GM18508 (cell line): ENCODE measurements around the gene CGB7.

Source experiments
- ATAC-seq: cut with Tn5 transposase; IDR thresholded peaks from one replicate; pipeline ENCODE4 v1.9.1; 2021; ENCODE audit warnings: moderate number of reproducible peaks; ENCODE audit not compliant: insufficient read depth, unreplicated experiment

The CGB7 gene

GRCh38 chr19:49057636-49058234 is at the start of gene CGB7:
Gene CGB7, minus strand, starts transcription at chr19:49057749. Its CDS starts 2,374 bp downstream, at chr19:49055375.
- ATAC-seq: no peak

DNA sequence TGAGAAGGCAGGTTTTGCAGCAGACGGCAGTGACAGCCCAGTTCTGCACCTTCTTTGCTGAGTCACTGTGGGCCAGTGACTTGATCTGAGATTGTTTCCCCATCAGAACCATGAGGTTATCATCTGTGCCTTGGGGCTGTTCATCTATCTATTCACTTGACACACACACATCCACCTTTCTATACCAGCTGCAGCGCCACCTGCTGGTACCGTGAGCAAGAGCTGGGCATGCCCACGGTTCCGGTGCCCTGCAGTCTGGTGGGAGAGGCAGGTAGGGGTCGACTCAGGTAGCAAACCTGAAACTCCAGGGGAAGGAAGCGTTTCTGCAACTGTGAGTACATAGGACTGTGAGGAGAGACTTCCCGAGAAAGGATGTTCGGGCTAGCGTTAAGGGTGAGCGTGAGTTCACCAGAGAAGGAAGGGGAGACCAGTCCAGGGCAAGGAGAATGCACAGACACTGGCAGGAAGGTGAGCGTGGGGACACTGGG is 49.1 kb upstream of the CGB7 start:
- ATAC-seq: no peak

DNA sequence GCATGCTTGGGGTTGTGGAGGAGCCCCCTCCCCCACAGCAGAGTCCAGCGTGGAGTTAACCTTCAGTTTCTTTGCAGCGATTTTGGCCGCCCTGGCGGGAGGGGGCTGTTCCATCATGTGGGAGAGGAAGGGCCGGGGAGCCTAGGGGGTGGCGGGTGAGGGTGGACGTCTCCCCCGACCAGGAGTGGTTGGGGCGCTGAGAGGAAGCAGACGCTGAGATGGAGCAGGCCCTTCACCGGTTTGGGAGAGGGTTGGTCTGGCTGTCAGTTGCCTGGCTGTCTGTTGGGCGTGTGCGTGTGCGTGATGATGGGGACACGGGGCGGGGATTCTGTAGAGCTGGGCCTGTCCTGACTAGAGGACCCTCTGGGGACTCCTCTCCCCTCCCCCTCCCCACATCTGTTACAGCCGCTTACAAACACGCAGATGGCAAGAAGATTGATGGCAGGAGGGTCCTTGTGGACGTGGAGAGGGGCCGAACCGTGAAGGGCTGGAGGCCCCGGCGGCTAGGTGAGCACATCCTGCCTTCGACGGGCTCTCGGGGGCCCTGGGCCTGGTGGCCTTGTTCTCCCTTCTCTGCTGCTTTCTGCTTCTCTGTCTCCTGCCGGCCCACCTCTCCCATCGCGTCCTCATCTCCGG is 46.8 kb upstream of the CGB7 start:
- no peak for ATAC-seq

GRCh38 chr19:49103331-49104085 is 46.0 kb upstream of the CGB7 start:
- no peak for ATAC-seq

GRCh38 chr19:49102303-49102702 is 44.8 kb upstream of the CGB7 start:
- ATAC-seq: no peak

DNA sequence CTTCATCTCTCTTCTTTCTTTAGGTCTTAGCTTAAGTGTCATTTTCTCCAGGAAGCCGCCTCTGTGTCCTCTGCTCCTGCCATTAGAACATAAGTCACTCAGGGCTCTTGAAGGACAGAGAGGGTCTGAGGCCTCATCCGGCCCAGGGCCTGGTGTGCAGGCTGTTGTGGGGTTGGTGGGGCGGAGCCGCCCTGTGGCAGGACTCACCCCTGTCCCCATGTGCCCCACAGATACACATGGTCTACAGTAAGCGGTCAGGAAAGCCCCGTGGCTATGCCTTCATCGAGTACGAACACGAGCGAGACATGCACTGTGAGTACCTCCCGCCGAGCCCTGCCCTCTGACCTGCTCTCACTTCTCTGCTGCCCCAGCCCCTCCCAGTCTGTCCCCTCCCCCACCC is 43.6 kb upstream of the CGB7 start:
- no peak for ATAC-seq

GRCh38 chr19:49098795-49099194 is 41.2 kb upstream of the CGB7 start:
- no peak for ATAC-seq

- no peak for ATAC-seq
These were observed 40.1 kb upstream of the CGB7 start for GRCh38 chr19:49097453-49098288.

DNA sequence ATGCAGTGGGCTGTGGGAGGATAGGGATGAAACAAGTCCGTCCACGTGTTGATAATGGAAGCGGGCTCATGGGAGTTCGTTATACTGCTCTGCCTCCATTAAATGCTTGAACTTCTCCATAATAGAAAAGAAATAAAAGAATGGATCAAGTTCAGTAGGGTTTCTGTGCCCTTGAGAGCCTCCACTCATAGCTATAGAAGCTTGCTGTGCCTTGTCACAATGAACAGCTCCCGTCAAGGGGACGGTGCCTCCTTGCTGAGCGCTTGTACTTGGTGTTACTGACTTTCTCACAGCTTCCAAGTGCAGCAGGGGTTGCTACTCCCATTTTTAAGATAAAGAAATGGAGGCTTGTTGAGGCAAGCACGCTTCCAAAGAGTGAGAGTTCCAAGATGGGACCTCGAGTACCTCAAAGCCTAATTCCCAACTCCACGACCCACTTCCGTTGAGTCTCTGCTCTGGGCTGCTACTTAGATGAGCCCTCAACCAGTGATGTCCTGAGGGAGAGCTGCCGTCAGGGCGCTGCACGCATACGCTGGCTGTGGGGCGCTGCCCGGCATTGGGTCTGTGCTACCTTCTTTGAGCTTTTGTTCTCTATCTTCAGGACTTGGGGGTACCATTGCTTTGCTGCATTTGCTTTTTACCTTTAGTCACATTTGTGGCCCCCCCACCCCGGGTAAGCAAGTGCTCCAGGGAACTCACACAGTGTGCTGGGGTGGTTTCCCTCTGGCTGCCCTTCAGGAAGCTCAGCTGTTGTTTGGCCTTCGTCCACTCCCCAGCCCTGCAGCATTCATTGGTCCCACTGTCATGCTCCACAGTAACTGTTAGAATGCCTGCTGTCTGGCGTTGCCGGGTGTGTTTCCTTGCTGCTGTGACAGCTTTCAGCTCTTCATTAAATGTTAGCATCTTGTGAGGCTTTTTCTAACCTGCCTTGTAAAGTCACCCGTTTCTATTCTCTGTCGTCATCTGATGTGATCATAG is 37.2 kb upstream of the CGB7 start:
- no peak for ATAC-seq

DNA sequence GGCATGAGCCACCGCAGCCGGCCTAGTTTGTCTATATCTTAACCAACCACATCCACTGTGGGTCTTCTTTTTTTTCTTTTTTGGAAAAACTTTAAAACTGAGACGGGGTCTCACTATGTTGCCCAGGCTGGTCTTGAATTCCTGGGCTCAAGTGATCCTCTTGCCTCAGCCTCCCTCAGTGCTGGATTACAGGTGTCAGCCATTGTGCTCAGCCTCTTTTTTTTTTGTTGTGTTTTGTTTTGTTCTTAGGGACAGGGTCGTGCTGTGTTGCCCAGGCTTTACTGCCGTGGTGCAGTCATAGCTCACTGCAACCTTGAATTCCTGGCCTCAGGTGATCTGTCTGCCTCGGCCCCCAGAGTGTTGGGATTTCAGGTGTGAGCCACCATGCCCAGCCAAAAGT is 35.1 kb upstream of the CGB7 start:
- ATAC-seq: no peak

DNA sequence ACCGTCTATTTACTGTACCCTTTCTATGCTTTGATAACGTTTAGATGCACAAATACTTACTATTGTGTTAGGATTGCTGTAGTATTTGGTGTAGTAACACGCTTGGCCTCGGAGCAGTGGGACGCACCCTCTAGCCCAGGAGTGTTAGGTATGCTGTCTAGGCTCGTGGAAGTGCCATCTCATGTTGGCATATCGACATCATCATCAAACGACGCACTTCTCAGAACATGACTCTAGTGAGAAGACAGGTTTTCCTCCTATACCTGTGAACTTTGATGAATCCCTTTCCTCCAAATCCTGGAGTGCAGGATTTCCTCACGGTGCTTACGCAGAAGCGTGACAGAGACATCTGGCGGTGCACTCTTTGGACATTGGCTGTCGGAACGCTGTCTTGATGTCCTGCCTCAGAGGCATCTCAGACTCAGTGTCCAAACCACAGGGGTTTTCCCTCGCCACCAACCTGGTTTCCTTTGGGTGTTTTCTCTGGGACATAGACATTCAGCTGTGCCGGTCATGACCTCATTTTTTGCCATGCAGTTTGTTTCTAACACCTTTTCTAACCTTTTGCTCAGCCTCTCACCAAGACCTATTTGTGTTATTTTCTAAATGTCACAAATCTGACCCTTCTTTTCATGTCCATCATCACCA is 34.0 kb upstream of the CGB7 start:
- ATAC-seq: no peak

DNA sequence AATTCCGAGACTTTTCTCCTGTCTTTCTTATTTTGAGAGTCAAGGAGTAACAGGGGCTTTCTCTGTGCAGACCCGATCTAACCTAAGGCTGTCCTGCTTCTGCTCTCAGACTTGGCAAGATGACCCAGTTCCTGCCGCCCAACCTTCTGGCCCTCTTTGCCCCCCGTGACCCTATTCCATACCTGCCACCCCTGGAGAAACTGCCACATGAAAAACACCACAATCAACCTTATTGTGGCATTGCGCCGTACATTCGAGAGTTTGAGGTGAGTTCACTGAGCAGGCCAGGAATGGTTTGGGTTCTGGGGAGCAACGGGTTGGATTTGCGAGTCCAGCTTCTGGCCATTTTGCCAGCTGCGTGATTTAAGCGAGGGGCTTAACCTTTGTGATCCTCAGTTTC is 28.7 kb upstream of the CGB7 start:
- ATAC-seq: no peak

- no peak for ATAC-seq
These were observed 28.3 kb upstream of the CGB7 start for GRCh38 chr19:49085868-49086232.

DNA sequence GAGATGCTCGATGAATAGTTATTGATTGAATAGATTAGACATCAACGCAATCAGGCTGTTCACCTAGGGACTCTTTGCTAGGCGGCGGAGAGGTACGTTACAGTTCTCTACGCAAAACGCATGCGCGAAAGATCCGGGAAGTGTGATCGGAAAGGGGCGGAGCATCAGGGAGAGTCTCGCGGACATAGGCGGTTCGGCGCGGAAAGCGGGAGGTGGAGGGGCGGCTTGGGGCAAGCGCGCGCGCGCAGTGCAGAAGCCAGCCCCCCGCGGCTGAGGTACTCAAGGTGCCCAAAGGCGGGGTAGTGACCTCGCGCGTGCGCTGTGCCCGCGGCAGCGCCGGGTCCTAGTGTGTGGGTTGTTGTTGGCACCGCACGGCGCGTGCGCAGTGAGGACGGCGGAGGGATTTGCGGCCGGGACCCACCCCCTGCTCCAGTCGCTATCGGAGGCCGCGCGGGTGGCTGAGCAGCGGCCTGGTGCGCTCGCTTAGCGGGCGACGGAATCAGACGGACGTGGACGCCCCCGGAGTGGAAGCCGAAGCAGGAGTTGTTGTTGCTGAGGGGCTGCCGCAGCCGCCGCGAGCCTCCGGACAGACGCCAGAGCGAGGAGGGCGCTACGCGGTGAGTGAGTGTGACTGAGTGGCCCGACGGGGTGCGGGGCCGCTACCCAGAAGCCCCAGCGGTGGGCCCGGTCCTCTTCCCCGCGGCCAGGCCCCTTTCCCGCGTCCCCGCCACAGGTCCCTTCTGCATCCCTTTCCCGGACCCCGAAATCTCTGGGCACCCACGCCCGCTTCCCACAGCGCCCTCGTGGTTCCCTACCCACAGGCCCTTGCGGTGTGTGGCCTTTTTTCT is 27.7 kb upstream of the CGB7 start, which contains the start of gene SNRNP70:
Gene SNRNP70 (plus strand): TSS at position 432 of the 848 bp plus-strand sequence. CDS start 964 bp downstream, outside the sequence.
- peak; percentile 48 for ATAC-seq

GRCh38 chr19:49084206-49085019 is 26.9 kb upstream of the CGB7 start:
- ATAC-seq: no peak

- ATAC-seq: no peak
These were observed 23.7 kb upstream of the CGB7 start for GRCh38 chr19:49081273-49081672.

DNA sequence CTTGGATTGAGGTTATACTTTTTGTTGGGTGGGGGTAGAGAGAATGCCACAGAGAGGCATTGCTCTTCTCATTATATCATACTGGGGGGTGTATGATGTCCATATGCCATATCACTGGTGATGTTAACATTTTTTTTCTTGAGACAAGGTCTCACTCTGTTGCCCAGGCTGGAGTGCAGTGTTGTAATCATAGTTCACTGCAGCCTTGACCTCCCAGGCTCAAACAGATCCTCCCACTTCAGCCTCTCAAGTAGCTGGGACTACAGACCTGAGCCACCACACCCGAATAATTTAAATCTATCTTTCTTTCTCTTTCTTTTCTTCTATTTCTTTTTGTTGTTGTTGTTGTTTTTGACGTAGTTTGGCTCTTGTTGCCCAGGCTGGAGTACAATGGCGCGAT is 22.8 kb upstream of the CGB7 start:
- ATAC-seq: no peak
